Right lobe of liver (tissue), 6 donors: ENCODE results near the gene ABCA3. TPM values are rescaled to one million over a fixed set of nuclear protein-coding genes. Genes with fewer than 3 reads are reported as not detected.

ENCODE experiments used
- ATAC-seq, 4 donors: fragments of 200-7000 bp; cut with Tn5 transposase; one replicate each; pipeline ENCODE4 v1.9.1; 2020; ENCODE audit warnings: mild to moderate bottlenecking in 4 of 4, moderate library complexity in 4 of 4
- DNase-seq, 3 donors: peaks; one replicate each; pipeline ENCODE4 v3.0.0-alpha.2; 2020
- H3K27ac ChIP-seq, 3 donors: fragments of 200-600 bp; one replicate each; pipeline ENCODE4 v1.8.0; 2022
- H3K27me3 ChIP-seq, 2 donors: fragments of 200-600 bp; one replicate each; pipeline ENCODE4 v1.8.0; 2022
- H3K36me3 ChIP-seq, 4 donors: fragments of 200-600 bp; sonication (generic) in 1 of 4; one replicate each; pipeline versions ENCODE4 v1.5.1 to v1.8.0; 2017 to 2022; ENCODE audit warnings: control low read depth in 1 of 4
- H3K4me1 ChIP-seq, 4 donors: fragments of 200-600 bp; sonication (generic) in 1 of 4; one replicate each; pipeline versions ENCODE4 v1.5.1 to v1.8.0; 2017 to 2022; ENCODE audit warnings: control low read depth in 1 of 4
- H3K4me3 ChIP-seq, 3 donors: fragments of 200-600 bp; one replicate each; pipeline ENCODE4 v1.8.0; 2022
- H3K9me3 ChIP-seq, 4 donors: fragments of 200-600 bp; sonication (generic) in 1 of 4; one replicate each; pipeline versions ENCODE4 v1.5.1 to v1.8.0; 2017 to 2022; ENCODE audit warnings: control low read depth in 1 of 4
- POLR2A ChIP-seq: fragments of 450-650 bp; IDR thresholded peaks from one replicate; pipeline ENCODE4 v1.6.1; 2017; ENCODE audit warnings: antibody characterized with exemption, mild to moderate bottlenecking
- WGBS: methylation state at CpG from one replicate; pipeline ENCODE4 v1.1.6; 2018; ENCODE audit warnings: low coverage, low lambda C conversion rate; ENCODE audit not compliant: insufficient coverage; ENCODE audit errors: missing lambda C conversion rate; 5-methylcytosine and 5-hydroxymethylcytosine counted together
- intact Hi-C, 2 donors: fragments of 100-400 bp; cut with DNase I; formaldehyde crosslinking; loops; one replicate each; pipeline versions ENCODE4 v1.11.2 to v1.14.1; 2022
- total RNA-seq, 6 experiments: library from RNA; depleted of rRNA in 2 of 6; stranded (reverse); fragments of >200 nt in 2 of 6; fragmentation: NEBNext Ultra II Directional in 3 of 6; extraction: Animal tissue kit (Norgen Biotek cat#: 25700) in 3 of 6; gene quantifications; one replicate each; pipeline versions ENCODE4 v1.1.0 to v1.2.4, GENCODE V29; 2016 to 2023
- TF ChIP-seq, protein P1 (sequence below), 4 donors: fragments of 200-600 bp in 3 of 4; fragments of 450-650 bp in 1 of 4; IDR thresholded peaks; one replicate each; pipeline versions ENCODE4 v1.5.1 to v1.8.0; 2016 to 2022; ENCODE audit warnings: antibody characterized with exemption in 4 of 4, mild to moderate bottlenecking in 2 of 4
- donor health status: DM: no; HTN: yes; CAD: no.
- donor health status: DM: no; HTN: no; CAD: no.
- donor health status: DM: no; HTN: no; CAD: no.
- donor health status: DM: no; HTN: yes; CAD: no.
- donor health status: DM: no; HTN: yes; CAD: no.

Gene ABCA3
- total RNA-seq, 6 experiments from 2014 or later, result 1.2 to 2.9 (median 2.1) TPM

DNA sequence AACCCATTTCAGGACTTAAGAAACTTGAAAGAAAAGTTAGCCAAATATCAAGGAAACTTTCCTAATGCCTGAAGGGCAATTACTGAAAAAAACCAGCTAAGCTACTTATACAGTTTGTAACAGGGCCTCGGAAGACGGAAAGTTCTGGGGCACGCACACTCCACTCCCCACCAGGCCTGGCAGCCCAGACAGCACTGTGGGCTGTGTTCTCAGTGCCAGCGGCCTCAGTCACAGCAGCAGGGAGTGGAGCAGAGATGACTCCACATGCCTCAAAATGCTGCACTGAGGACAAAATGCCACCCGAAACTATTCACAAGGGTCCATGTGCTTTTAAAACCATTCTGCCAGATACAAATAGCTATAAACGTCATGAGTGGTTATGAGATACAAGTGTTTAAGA is 82.8 kb downstream of the ABCA3 start:
- WGBS, result 83% methylated on average over 2 of the region's 6 CpGs
- intact Hi-C loops, result no loop called here
- no peak for DNase-seq
- ATAC-seq, result no peak
- no peak overlapping the region for H3K27ac ChIP-seq
- no peaks in the 10 kb centered on the region for H3K9me3 ChIP-seq
- no peak for TF ChIP-seq POLR2A
- TF ChIP-seq, protein P1, sequence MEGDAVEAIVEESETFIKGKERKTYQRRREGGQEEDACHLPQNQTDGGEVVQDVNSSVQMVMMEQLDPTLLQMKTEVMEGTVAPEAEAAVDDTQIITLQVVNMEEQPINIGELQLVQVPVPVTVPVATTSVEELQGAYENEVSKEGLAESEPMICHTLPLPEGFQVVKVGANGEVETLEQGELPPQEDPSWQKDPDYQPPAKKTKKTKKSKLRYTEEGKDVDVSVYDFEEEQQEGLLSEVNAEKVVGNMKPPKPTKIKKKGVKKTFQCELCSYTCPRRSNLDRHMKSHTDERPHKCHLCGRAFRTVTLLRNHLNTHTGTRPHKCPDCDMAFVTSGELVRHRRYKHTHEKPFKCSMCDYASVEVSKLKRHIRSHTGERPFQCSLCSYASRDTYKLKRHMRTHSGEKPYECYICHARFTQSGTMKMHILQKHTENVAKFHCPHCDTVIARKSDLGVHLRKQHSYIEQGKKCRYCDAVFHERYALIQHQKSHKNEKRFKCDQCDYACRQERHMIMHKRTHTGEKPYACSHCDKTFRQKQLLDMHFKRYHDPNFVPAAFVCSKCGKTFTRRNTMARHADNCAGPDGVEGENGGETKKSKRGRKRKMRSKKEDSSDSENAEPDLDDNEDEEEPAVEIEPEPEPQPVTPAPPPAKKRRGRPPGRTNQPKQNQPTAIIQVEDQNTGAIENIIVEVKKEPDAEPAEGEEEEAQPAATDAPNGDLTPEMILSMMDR (IDR thresholded peaks at IDR 0.05), result no peak
- H3K36me3 ChIP-seq, result peaks cover 4 to 89% (median 38%) of the 10 kb centered on the region in 4 donors
- no peak overlapping the region for H3K4me3 ChIP-seq
- no peaks in the 10 kb centered on the region for H3K27me3 ChIP-seq
- H3K4me1 ChIP-seq, result peaks cover 0 to 13% (median 0%) of the 10 kb centered on the region in 4 donors

GRCh38 chr16:2256531-2257140 is 83.9 kb downstream of the ABCA3 start:
- no peak for ATAC-seq
- Histone ChIP-seq H3K9me3 (no peaks in the 10 kb centered on the region), H3K4me1 (peaks cover 0 to 24% (median 5%) of the 10 kb centered on the region in 4 donors), H3K36me3 (peaks cover 4 to 78% (median 28%) of the 10 kb centered on the region in 4 donors), H3K27me3 (no peaks in the 10 kb centered on the region), H3K4me3 (no peak overlapping the region), H3K27ac (no peak overlapping the region)
- WGBS, result 94% methylated on average over 12 of the region's 12 CpGs
- TF ChIP-seq, protein P1 (IDR thresholded peaks at IDR 0.05), result no peak
- TF ChIP-seq POLR2A, result no peak
- intact Hi-C loops, result no loop called here
- no peak for DNase-seq

- TF ChIP-seq, protein P1 (IDR thresholded peaks at IDR 0.05), result no peak
- TF ChIP-seq POLR2A, result no peak
- no peaks in the 10 kb centered on the region for H3K27me3 ChIP-seq
- intact Hi-C loops, result no loop called here
- no peaks in the 10 kb centered on the region for H3K9me3 ChIP-seq
- H3K4me3 ChIP-seq, result no peak overlapping the region
- ATAC-seq (peak in 1 of 4 donors; percentile 30), DNase-seq (peak in 1 of 3 donors; percentile 69)
- H3K36me3 ChIP-seq, result peaks cover 4 to 45% (median 17%) of the 10 kb centered on the region in 4 donors
- H3K27ac ChIP-seq, result peak overlapping the region in 1 of 3 donors; percentile 13
- peaks cover 0 to 48% (median 10%) of the 10 kb centered on the region in 4 donors for H3K4me1 ChIP-seq
- 63% methylated on average over 2 of the region's 11 CpGs for WGBS
These were observed 87.2 kb downstream of the ABCA3 start for GRCh38 chr16:2253293-2253692.

GRCh38 chr16:2252806-2253148 is 87.8 kb downstream of the ABCA3 start:
- H3K36me3 ChIP-seq, result peaks cover 4 to 39% (median 17%) of the 10 kb centered on the region in 4 donors
- WGBS, result 96% methylated on average over 7 of the region's 7 CpGs
- no peaks in the 10 kb centered on the region for H3K9me3 ChIP-seq
- H3K27ac ChIP-seq, result peak overlapping the region in 1 of 3 donors; percentile 13
- H3K4me1 ChIP-seq, result peaks cover 0 to 48% (median 10%) of the 10 kb centered on the region in 4 donors
- intact Hi-C loops, result no loop called here
- TF ChIP-seq, protein P1 (IDR thresholded peaks at IDR 0.05), result no peak
- no peak for TF ChIP-seq POLR2A
- no peak overlapping the region for H3K4me3 ChIP-seq
- DNase-seq, result no peak
- no peaks in the 10 kb centered on the region for H3K27me3 ChIP-seq
- ATAC-seq, result no peak
